A549 (cell line): Measurements from ENCODE around the gene DYDC1. TPM values are rescaled to one million over a fixed set of nuclear protein-coding genes. Genes with fewer than 3 reads are reported as not detected.
A peak's percentile ranks its signal among the peaks of the same experiment; 100 is the strongest.

Experiments
- ATAC-seq, 2 experiments: fragments of 200-7000 bp in 1 of 2; fragments of >200 bp in 1 of 2; cut with Nextera tagmentation in 1 of 2; cut with Tn5 transposase in 1 of 2; 3 replicates each; pipeline versions ENCODE4 v1.8.0 to v1.9.1; 2018 to 2020; ENCODE audit warnings: mild to moderate bottlenecking in 1 of 2, moderate library complexity in 1 of 2
- CTCF ChIA-PET: fragments of 300-600 bp; sonication (Branson Sonifier 250); formaldehyde crosslinking; extraction: SDS; loops from one replicate; lab custom pipeline; 2021; ENCODE audit warnings: antibody characterized with exemption, inconsistent platforms; lab: Yijun Ruan, JAX
- POLR2A ChIA-PET: fragments of 350-600 bp; formaldehyde crosslinking; extraction: SDS; loops from one replicate; lab custom pipeline; 2021; ENCODE audit warnings: antibody characterized with exemption, inconsistent platforms; lab: Yijun Ruan, JAX
- DNase-seq, 2 experiments: peaks; one replicate each; pipeline versions ENCODE4 v3.0.0 to v3.0.0-alpha.2; 2011 to 2016; ENCODE audit warnings: low read depth in 1 of 2, low spot score in 1 of 2
- FAIRE-seq: peaks from 2 replicates; lab custom pipeline; 2011; peaks lifted over from hg19 to GRCh38; lab: Jason Lieb, UNC
- H3K27ac ChIP-seq, 2 experiments: fragments of >200 bp; sonication (Bioruptor Twin); formaldehyde crosslinking; 3 replicates each; pipeline ENCODE4 v1.5.1; 2016 to 2017
- H3K4me1 ChIP-seq: fragments of >200 bp; sonication (Bioruptor Twin); formaldehyde crosslinking; 3 replicates; pipeline ENCODE4 v1.6.1; 2016
- H3K4me2 ChIP-seq: fragments of >200 bp; sonication (Bioruptor Twin); formaldehyde crosslinking; 3 replicates; pipeline ENCODE4 v1.6.1; 2016
- H3K4me3 ChIP-seq: fragments of >200 bp; sonication (Bioruptor Twin); formaldehyde crosslinking; 3 replicates; pipeline ENCODE4 v1.5.1; 2016
- H3K9me3 ChIP-seq: fragments of >200 bp; sonication (Bioruptor Twin); formaldehyde crosslinking; 3 replicates; pipeline ENCODE4 v1.6.1; 2016
- CBX2 ChIP-seq: fragments of 200-600 bp; sonication (generic); IDR thresholded peaks from 2 replicates; pipeline ENCODE4 v1.6.1; 2016; ENCODE audit warnings: low read depth, mild to moderate bottlenecking, borderline replicate concordance
- CBX8 ChIP-seq: fragments of 200-600 bp; sonication (generic); IDR thresholded peaks from 2 replicates; pipeline ENCODE4 v1.6.1; 2016
- CHD2 ChIP-seq: fragments of 150-350 bp; IDR thresholded peaks from 2 replicates; pipeline ENCODE4 v1.6.1; 2014; ENCODE audit warnings: low read length; ENCODE audit not compliant: partially characterized antibody
- EHF ChIP-seq: fragments of 250-450 bp; sonication (Bioruptor Pico); IDR thresholded peaks from 2 replicates; pipeline ENCODE4 v1.5.0; 2020; ENCODE audit warnings: mild to moderate bottlenecking
- EP300 ChIP-seq, 2 experiments: fragments of >200 bp; sonication (Bioruptor Twin); formaldehyde crosslinking; IDR thresholded peaks; 2 replicates in 1 of 2; 3 replicates in 1 of 2; pipeline ENCODE4 v1.6.1; 2016 to 2017
- FOSB ChIP-seq: fragments of 250-450 bp; sonication (Bioruptor Pico); IDR thresholded peaks from 2 replicates; pipeline ENCODE4 v1.5.0; 2020; ENCODE audit warnings: mild to moderate bottlenecking, moderate library complexity
- FOSL2 ChIP-seq, 2 experiments: fragments of 450-650 bp in 1 of 2; fragments of >200 bp in 1 of 2; sonication (Bioruptor Twin) in 1 of 2; formaldehyde crosslinking; IDR thresholded peaks; 2 replicates each; pipeline versions ENCODE4 v1.5.0 to v1.6.1; 2016 to 2020; ENCODE audit warnings: mild to moderate bottlenecking in 1 of 2, moderate library complexity in 1 of 2
- FOXS1 ChIP-seq: fragments of 250-450 bp; sonication (Bioruptor Pico); IDR thresholded peaks from 2 replicates; pipeline ENCODE4 v1.5.0; 2020; ENCODE audit warnings: mild to moderate bottlenecking, moderate library complexity
- GATA3 ChIP-seq: IDR thresholded peaks from 2 replicates; pipeline ENCODE4 v1.6.1; 2012; ENCODE audit warnings: borderline replicate concordance
- HMGXB4 ChIP-seq: fragments of 250-450 bp; sonication (Bioruptor Pico); IDR thresholded peaks from 2 replicates; pipeline ENCODE4 v1.5.0; 2021; ENCODE audit warnings: mild to moderate bottlenecking, moderate library complexity, borderline replicate concordance
- HOXA7 ChIP-seq: fragments of 250-450 bp; sonication (Bioruptor Pico); IDR thresholded peaks from 2 replicates; pipeline ENCODE4 v1.5.0; 2020; ENCODE audit warnings: mild to moderate bottlenecking, moderate library complexity
- HOXB13 ChIP-seq: fragments of 250-450 bp; sonication (Bioruptor Pico); IDR thresholded peaks from 2 replicates; pipeline ENCODE4 v1.5.0; 2020; ENCODE audit warnings: low read depth, mild to moderate bottlenecking, moderate library complexity
- JUN ChIP-seq, 2 experiments: fragments of >200 bp; sonication (Bioruptor Twin); formaldehyde crosslinking; IDR thresholded peaks; 2 replicates in 1 of 2; 3 replicates in 1 of 2; pipeline ENCODE4 v1.6.1; 2016 to 2017
- JUNB ChIP-seq: fragments of >200 bp; sonication (Bioruptor Twin); formaldehyde crosslinking; IDR thresholded peaks from 2 replicates; pipeline ENCODE4 v1.6.1; 2016
- KDM1A ChIP-seq: fragments of 200-600 bp; sonication (generic); IDR thresholded peaks from 2 replicates; pipeline ENCODE4 v1.6.1; 2016; ENCODE audit warnings: low read depth, mild to moderate bottlenecking
- KDM5A ChIP-seq: fragments of 200-600 bp; sonication (generic); IDR thresholded peaks from 2 replicates; pipeline ENCODE4 v1.6.1; 2016; ENCODE audit warnings: antibody characterized with exemption, mild to moderate bottlenecking
- MAFK ChIP-seq: fragments of 450-650 bp; IDR thresholded peaks from 2 replicates; pipeline ENCODE4 v1.6.1; 2014; ENCODE audit not compliant: partially characterized antibody
- MYC ChIP-seq: IDR thresholded peaks from 2 replicates; pipeline ENCODE4 v1.6.1; 2012; ENCODE audit warnings: mild to moderate bottlenecking, inconsistent platforms, low read length, improper control_type of control experiment, borderline replicate concordance
- NFE2L2 ChIP-seq: fragments of 150-350 bp; conservative IDR thresholded peaks from 2 replicates; pipeline ENCODE4 v1.6.1; 2014; ENCODE audit warnings: low read length
- NPAS2 ChIP-seq: fragments of 250-450 bp; sonication (Bioruptor Pico); IDR thresholded peaks from 2 replicates; pipeline ENCODE4 v1.8.0; 2022; ENCODE audit warnings: mild to moderate bottlenecking, moderate library complexity, borderline replicate concordance
- PHF8 ChIP-seq: fragments of 200-600 bp; sonication (generic); IDR thresholded peaks from 2 replicates; pipeline ENCODE4 v1.6.1; 2016; ENCODE audit warnings: low read depth, mild to moderate bottlenecking, antibody characterized with exemption, moderate library complexity, borderline replicate concordance
- POLR2AphosphoS2 ChIP-seq: conservative IDR thresholded peaks from 2 replicates; pipeline ENCODE4 v1.6.1; 2012; ENCODE audit warnings: low read length, improper control_type of control experiment, inconsistent platforms
- RARB ChIP-seq: fragments of 250-450 bp; sonication (Bioruptor Pico); IDR thresholded peaks from 2 replicates; pipeline ENCODE4 v1.8.0; 2021; ENCODE audit warnings: mild to moderate bottlenecking, moderate library complexity
- RCOR1 ChIP-seq: fragments of 150-350 bp; IDR thresholded peaks from 2 replicates; pipeline ENCODE4 v1.6.1; 2014; ENCODE audit warnings: antibody characterized with exemption, low read length, low read depth
- RFX5 ChIP-seq: fragments of 450-650 bp; IDR thresholded peaks from 2 replicates; pipeline ENCODE4 v1.7.1; 2014; ENCODE audit warnings: antibody characterized with exemption, mild to moderate bottlenecking, moderate library complexity
- SMC3 ChIP-seq: fragments of >200 bp; sonication (Bioruptor Twin); formaldehyde crosslinking; IDR thresholded peaks from 3 replicates; pipeline ENCODE4 v1.6.1; 2018; ENCODE audit warnings: inconsistent platforms
- SREBF2 ChIP-seq: fragments of 450-650 bp; IDR thresholded peaks from 2 replicates; pipeline ENCODE4 v1.6.1; 2014; ENCODE audit warnings: mild to moderate bottlenecking, moderate library complexity
- TP53 ChIP-seq: fragments of 250-450 bp; sonication (Bioruptor Pico); IDR thresholded peaks from 2 replicates; pipeline ENCODE4 v1.5.0; 2021; ENCODE audit warnings: mild to moderate bottlenecking, moderate library complexity
- ZFP36 ChIP-seq: fragments of 450-650 bp; IDR thresholded peaks from 2 replicates; pipeline ENCODE4 v1.6.1; 2014; ENCODE audit warnings: borderline replicate concordance; ENCODE audit not compliant: partially characterized antibody
- ZNF302 ChIP-seq: fragments of 250-450 bp; sonication (Bioruptor Pico); IDR thresholded peaks from 2 replicates; pipeline ENCODE4 v1.9.0; 2021; ENCODE audit warnings: inconsistent platforms, mild to moderate bottlenecking, moderate library complexity
- WGBS: methylation state at CpG from one replicate; pipeline ENCODE4 v1.1.6; 2017; ENCODE audit errors: missing lambda C conversion rate; 5-methylcytosine and 5-hydroxymethylcytosine counted together
- polyA plus RNA-seq, 4 experiments: library from polyadenylated mRNA; depleted of rRNA in 3 of 4; stranded (reverse); fragments of >200 nt; fragmentation: RNase III in 1 of 4; extraction: RNeasy Plus Mini Kit Qiagen cat#74134 plus additional on column Dnase treatment in 1 of 4; gene quantifications; 2 replicates in 3 of 4; 3 replicates in 1 of 4; pipeline ENCODE4 v1.2.3, GENCODE V29; 2011 to 2017

DYDC1 gene
- polyA plus RNA-seq, 2 of the 4 experiments (the other 2 are of a cell fraction): not detected

GRCh38 chr10:80405035-80405434 lies 48.5 kb upstream of the DYDC1 start:
- FAIRE-seq: no peak
- Histone ChIP-seq H3K4me3 (no peak overlapping the region), H3K27ac (no peak overlapping the region), H3K4me2 (no peak overlapping the region), H3K9me3 (no peaks in the 10 kb centered on the region), H3K4me1 (peaks cover 12% of the 10 kb centered on the region; the same call in 2 of the 3 replicates)
- no peak for DNase-seq
- POLR2A ChIA-PET: no interaction called here
- TF ChIP-seq HOXA7 (CRISPR knock-in tag) (no peak), MAFK (no peak), KDM1A (no peak), FOSL2 (IDR thresholded peaks at IDR 0.05) (no peak), FOSL2 (CRISPR knock-in tag; IDR thresholded peaks at IDR 0.05) (no peak), EP300 (IDR thresholded peaks at IDR 0.05) (no peak), FOSB (no peak), TP53 (CRISPR knock-in tag) (no peak), MYC (no peak), JUNB (no peak), GATA3 (no peak), KDM5A (no peak), RARB (no peak)
- ATAC-seq: no peak
- 6% methylated on average over 1 of the region's 1 CpG for WGBS
- CTCF ChIA-PET: interaction anchor here (2.1 to 3.9 kb wide), 2 partner anchors 22 to 39 kb away, joined by 8 to 30 read pairs; no protein-coding TSS in a partner anchor

GRCh38 chr10:80400136-80400804 lies 43.7 kb upstream of the DYDC1 start:
- WGBS: 58% methylated on average over 8 of the region's 8 CpGs
- DNase-seq: no peak
- no peaks in the 10 kb centered on the region for H3K4me1 ChIP-seq
- H3K9me3 ChIP-seq: no peaks in the 10 kb centered on the region
- ChIA-PET POLR2A (no interaction called here), CTCF (no interaction called here)
- H3K4me2 ChIP-seq: no peak overlapping the region
- H3K27ac ChIP-seq: no peak overlapping the region
- H3K4me3 ChIP-seq: no peak overlapping the region
- peak in 1 of 2 experiments; percentile 43; a peak in 4 of 6 replicates for ATAC-seq
- FAIRE-seq: no peak
- TF ChIP-seq FOSL2 (IDR thresholded peaks at IDR 0.05): no peak
- TF ChIP-seq FOSL2 (CRISPR knock-in tag; IDR thresholded peaks at IDR 0.05): no peak
- TF ChIP-seq RCOR1: no peak
- no peak for TF ChIP-seq FOXS1 (CRISPR knock-in tag)
- no peak for TF ChIP-seq SMC3
- no peak for TF ChIP-seq JUN (IDR thresholded peaks at IDR 0.05)
- TF ChIP-seq CBX2: no peak
- TF ChIP-seq CBX8: no peak
- no peak for TF ChIP-seq CHD2
- TF ChIP-seq SREBF2: no peak
- no peak for TF ChIP-seq NFE2L2

- no peak for TF ChIP-seq NPAS2 (CRISPR knock-in tag)
- no peak for TF ChIP-seq HOXB13 (CRISPR knock-in tag)
- no peak for TF ChIP-seq ZNF302 (CRISPR knock-in tag)
- TF ChIP-seq ZFP36: no peak
- no peak for TF ChIP-seq CBX2
- TF ChIP-seq HMGXB4: no peak
- no peak for TF ChIP-seq CHD2
- no peak for TF ChIP-seq PHF8
- no peak for TF ChIP-seq RFX5
- no peak for TF ChIP-seq EHF
- no peak for TF ChIP-seq JUNB
- no peak for TF ChIP-seq POLR2AphosphoS2
- no peak for TF ChIP-seq FOSL2 (IDR thresholded peaks at IDR 0.05)
- no peak for TF ChIP-seq FOSL2 (CRISPR knock-in tag; IDR thresholded peaks at IDR 0.05)
- WGBS: 38% methylated on average over 2 of the region's 2 CpGs
- H3K9me3 ChIP-seq: no peaks in the 10 kb centered on the region
These were observed 40.5 kb upstream of the DYDC1 start for GRCh38 chr10:80397014-80397413.

More at GRCh38 chr10:80397014-80397413, 40.5 kb upstream of the DYDC1 start:
- ChIA-PET CTCF (interaction anchor here (1.4 to 2.8 kb wide), 2 partner anchors 19 to 47 kb away, joined by 4 to 18 read pairs; no protein-coding TSS in a partner anchor), POLR2A (interaction anchor here (1.3 kb wide), 1 partner anchor 11 kb away, joined by 9 read pairs; the partner anchor contains the start of gene PRXL2A)
- H3K27ac ChIP-seq: peak overlapping the region; percentile 10 to 15; a peak in 2 of 6 replicates
- H3K4me3 ChIP-seq: no peak overlapping the region
- FAIRE-seq (no peak), DNase-seq (no peak), ATAC-seq (no peak)
- no peak overlapping the region for H3K4me2 ChIP-seq
- H3K4me1 ChIP-seq: no peaks in the 10 kb centered on the region
